8988T (cell line): ENCODE data around the gene SULT2B1.
A peak's percentile ranks its signal among the peaks of the same experiment; 100 is the strongest.

Experiments used
- DNase-seq: peaks from one replicate; pipeline ENCODE4 v3.0.0; 2011

Gene SULT2B1

DNA sequence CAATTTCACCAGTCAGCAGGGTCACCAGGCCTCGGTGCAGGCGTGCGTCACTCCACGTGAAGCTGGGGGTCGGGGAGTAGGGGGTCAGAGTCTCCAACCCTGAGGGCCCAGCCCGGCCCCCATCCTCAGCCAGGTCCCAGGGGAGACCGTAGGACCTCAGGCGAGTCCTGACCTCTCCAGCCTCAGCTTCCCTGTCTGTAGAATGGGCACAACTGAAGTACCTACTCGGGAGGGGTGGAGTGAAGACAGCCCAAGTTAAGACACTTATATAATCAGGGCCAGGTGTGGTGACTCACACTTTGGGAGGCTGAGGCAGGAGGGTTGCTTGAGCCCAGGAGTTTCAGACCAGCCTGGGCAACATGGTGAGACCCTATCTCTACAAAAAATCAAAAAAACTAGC is 51.9 kb downstream of the SULT2B1 start:
- no peak for DNase-seq

GRCh38 chr19:48606463-48607358 is 54.7 kb downstream of the SULT2B1 start, which contains the start of gene SPACA4:
SPACA4 (plus strand) TSS chr19:48606742; CDS start chr19:48606979, 237 bp downstream.
- DNase-seq = no peak

DNA sequence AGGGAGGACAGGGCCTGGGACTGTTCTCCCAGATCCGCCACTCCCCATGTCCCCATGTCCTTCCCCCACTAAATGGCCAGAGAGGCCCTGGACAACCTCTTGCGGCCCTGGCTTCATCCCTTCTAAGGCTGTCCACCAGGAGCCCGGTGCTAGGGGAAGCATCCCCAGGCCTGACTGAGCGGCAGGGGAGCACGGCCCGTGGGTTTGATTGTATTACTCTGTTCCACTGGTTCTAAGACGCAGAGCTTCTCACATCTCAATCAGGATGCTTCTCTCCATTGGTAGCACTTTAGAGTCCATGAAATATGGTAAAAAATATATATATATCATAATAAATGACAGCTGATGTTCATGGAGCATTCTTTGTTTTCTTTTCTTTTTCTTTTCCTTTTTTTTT is 55.4 kb downstream of the SULT2B1 start:
- DNase-seq = no peak

DNA sequence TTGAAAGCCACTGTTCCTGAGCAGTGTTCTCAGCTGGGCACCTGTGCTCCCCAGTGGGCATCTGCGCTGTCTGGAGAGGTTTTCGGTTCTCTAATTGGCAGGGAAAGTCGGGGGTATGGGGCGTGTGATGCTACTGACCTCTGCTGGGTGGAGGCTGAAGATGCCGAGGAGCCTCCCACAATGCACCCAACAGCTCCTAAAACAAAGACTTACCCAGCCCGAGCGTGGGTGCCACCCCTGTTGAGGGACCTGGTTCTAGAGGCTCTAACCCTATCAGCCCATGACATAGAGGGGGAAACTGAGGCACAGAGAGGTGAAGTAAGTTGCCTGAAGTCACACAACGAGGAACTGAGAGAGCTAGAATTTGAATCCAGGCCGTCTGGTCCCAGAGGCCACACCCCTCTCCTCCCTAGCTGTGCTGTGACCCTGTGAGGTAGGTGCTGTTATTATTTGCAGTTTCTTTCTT is 56.9 kb downstream of the SULT2B1 start:
- DNase-seq = peak; percentile 75

DNA sequence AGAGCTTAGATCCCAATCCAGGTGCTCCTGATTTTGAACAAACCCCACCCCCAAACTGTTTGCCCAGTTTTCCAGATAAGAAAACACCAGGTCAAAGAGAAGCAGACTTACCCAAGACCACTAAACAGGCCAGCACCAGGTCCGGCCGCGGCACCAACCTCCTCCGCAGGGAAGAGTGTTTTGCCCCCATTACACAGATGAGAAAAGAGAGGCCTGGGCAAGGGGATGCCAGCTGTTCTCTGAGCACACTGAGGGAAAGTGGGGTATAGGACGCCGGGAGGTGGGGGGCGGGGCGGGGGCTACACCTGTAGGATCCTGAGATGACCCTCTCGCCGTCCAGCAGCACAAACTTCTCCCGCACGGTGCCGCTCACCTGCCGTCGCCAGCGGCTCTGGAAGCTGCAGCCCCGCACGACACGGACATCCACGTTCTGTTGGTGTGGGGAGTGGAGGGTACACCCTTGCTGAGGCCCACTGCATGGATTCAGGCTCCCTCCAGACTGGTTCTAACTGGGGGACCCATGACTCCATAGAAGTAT is 57.7 kb downstream of the SULT2B1 start:
- no peak for DNase-seq

DNA sequence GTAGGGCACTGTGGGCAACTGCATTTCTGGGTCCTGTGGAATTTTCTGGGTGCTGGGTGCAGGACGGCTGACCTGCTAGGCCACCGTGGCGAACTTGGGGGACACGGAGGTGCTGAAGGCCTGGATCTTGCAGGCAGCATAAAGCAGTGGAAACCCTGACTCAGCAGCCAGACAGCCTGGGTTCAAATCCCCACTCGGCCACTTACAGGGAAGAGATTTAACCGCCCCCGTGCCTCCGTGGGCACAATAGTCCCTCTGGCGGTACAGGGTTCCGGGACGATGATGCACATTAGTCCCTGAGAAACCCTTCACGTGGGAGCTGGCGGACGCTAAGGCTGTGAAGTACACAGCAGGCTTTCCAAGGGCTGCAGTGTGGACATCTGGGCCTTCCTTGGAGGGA is 59.9 kb downstream of the SULT2B1 start:
- no peak for DNase-seq

- no peak for DNase-seq
Observed at GRCh38 chr19:48613024-48613851, 61.3 kb downstream of the SULT2B1 start.

- DNase-seq = peak; percentile 48
Observed at GRCh38 chr19:48613852-48614435, 62.0 kb downstream of the SULT2B1 start.

GRCh38 chr19:48614436-48615230 is 62.7 kb downstream of the SULT2B1 start, which contains the start of gene FAM83E:
FAM83E (minus strand) TSS chr19:48615076; CDS start chr19:48613372, 1,704 bp downstream.
- DNase-seq = peak; percentile 71

DNA sequence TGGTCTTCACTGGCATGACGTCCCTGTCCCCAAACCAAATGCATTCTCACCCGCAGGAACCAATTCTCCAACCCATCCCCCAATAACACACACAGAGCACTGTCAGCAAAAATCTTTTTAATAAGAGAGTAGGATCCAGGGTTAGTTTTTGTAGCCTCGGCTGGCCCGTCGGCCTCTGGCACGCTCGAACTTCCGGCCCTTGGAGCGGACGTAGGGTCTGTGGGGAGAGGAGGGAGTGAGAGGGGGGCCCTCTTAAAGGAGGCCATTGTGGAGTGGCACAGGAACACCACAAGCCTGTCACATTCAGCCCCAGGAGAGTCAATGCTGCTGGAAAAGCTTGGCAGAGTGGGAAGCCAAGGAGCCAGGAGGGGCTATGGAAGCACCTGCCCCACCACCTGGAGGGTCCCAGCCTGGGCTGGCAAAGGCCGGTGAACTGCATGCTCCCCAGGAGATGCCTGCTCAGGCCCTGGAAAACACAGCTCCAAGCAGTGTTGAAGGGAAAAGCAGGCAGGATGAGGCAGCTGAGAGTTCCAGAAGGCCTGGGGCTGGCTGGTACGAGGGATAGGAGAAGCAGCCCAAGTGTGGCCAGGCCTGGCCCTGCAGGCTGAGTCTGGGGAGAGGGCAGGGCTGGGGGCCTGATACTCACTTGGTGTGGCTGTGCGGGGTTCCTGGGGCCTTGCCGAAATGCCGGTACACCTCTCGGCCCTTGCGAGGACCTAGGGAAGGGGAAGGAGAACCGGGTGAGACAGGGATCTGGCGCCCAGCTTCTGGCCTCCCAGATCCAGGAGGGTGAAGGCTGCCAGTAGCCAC is 63.5 kb downstream of the SULT2B1 start:
- no peak for DNase-seq

GRCh38 chr19:48616041-48616436 is 64.1 kb downstream of the SULT2B1 start:
- no peak for DNase-seq

GRCh38 chr19:48616491-48617056 is 64.6 kb downstream of the SULT2B1 start:
- no peak for DNase-seq

- no peak for DNase-seq
Observed at GRCh38 chr19:48617146-48617937, 65.4 kb downstream of the SULT2B1 start.

GRCh38 chr19:48618278-48618915 is 66.4 kb downstream of the SULT2B1 start:
- no peak for DNase-seq

- DNase-seq = peak; percentile 92
Observed at GRCh38 chr19:48618916-48619691, 67.1 kb downstream of the SULT2B1 start, which contains the start of the genes RPL18 and SPHK2. RPL18 (minus strand) TSS chr19:48619178; CDS start chr19:48619143, 35 bp downstream. SPHK2 (plus strand) TSS chr19:48619506; CDS start chr19:48620515, 1,009 bp downstream.

GRCh38 chr19:48619692-48620585 is 68.0 kb downstream of the SULT2B1 start:
- DNase-seq = no peak

GRCh38 chr19:48623556-48624066 is 71.6 kb downstream of the SULT2B1 start:
- DNase-seq = no peak
